GM12878 (cell line): Measurements from ENCODE around the gene GJA8. TPM values are rescaled to one million over a fixed set of nuclear protein-coding genes. Genes with fewer than 3 reads are reported as not detected.

Experiments
- ATAC-seq: fragments of 200-7000 bp; cut with Tn5 transposase; 3 replicates; pipeline ENCODE4 v1.9.1; 2020; ENCODE audit warnings: mild to moderate bottlenecking, moderate library complexity
- BruUV-seq: library from RNA; stranded (reverse); fragments of 400-500 nt; replicated peaks from 2 replicates; lab custom pipeline; 2021; lab: Mats Ljungman, UMichigan
- CTCF ChIA-PET: fragments of 300-600 bp; sonication (Branson Sonifier 250); formaldehyde crosslinking; extraction: SDS; loops from one replicate; lab custom pipeline; 2021; ENCODE audit warnings: inconsistent platforms; lab: Yijun Ruan, JAX
- POLR2A ChIA-PET: fragments of 350-600 bp; formaldehyde crosslinking; extraction: SDS; loops from one replicate; lab custom pipeline; 2021; ENCODE audit warnings: inconsistent platforms; lab: Charles Lee
- RAD21 ChIA-PET: fragments of 300-600 bp; sonication (Branson Sonifier 250); formaldehyde crosslinking; loops from one replicate; lab custom pipeline; 2023; ENCODE audit warnings: antibody characterized with exemption; ENCODE audit not compliant: unreplicated experiment; lab: Charles Lee
- SMC1A ChIA-PET: fragments of 300-600 bp; sonication (Branson Sonifier 250); formaldehyde crosslinking; loops from one replicate; lab custom pipeline; 2023; ENCODE audit not compliant: unreplicated experiment, uncharacterized antibody; lab: Charles Lee
- DNase-seq: peaks from one replicate; pipeline ENCODE4 v3.0.0-alpha.2; 2011; ENCODE audit warnings: low read depth, low spot score
- FAIRE-seq: peaks from 3 replicates; lab custom pipeline; 2011; peaks lifted over from hg19 to GRCh38; lab: Jason Lieb, UNC
- H2AFZ ChIP-seq: 2 replicates; pipeline ENCODE4 v1.6.0; 2011; ENCODE audit warnings: low read depth, low read length, control low read depth; ENCODE audit not compliant: control insufficient read depth
- H3K27ac ChIP-seq: 2 replicates; pipeline ENCODE4 v1.5.1; 2011; ENCODE audit warnings: control low read depth; ENCODE audit not compliant: control insufficient read depth, insufficient read depth
- H3K27me3 ChIP-seq, 2 experiments: replicated peaks in 1 of 2; 2 replicates each; pipeline versions ENCODE4 v1.6.0 to v1.6.1; 2011; ENCODE audit warnings: low read length in 1 of 2; ENCODE audit not compliant: control insufficient read depth in 2 of 2, insufficient read depth in 2 of 2
- H3K36me3 ChIP-seq, 2 experiments: 2 replicates each; pipeline ENCODE4 v1.5.1; 2011; ENCODE audit warnings: low read length in 1 of 2; ENCODE audit not compliant: control insufficient read depth in 2 of 2, insufficient read depth in 2 of 2
- H3K4me1 ChIP-seq: 2 replicates; pipeline ENCODE4 v1.6.1; 2011; ENCODE audit warnings: mild to moderate bottlenecking, low read length, moderate library complexity, mixed read lengths; ENCODE audit not compliant: control insufficient read depth, insufficient read depth
- H3K4me2 ChIP-seq: 2 replicates; pipeline ENCODE4 v1.6.0; 2011; ENCODE audit warnings: control low read depth; ENCODE audit not compliant: control insufficient read depth, insufficient read depth
- H3K4me3 ChIP-seq: fragments of 200-600 bp; sonication (generic); 2 replicates; pipeline ENCODE4 v1.5.1; 2016
- H3K79me2 ChIP-seq: 2 replicates; pipeline ENCODE4 v1.6.0; 2011; ENCODE audit warnings: low read length; ENCODE audit not compliant: control insufficient read depth, insufficient read depth
- H3K9ac ChIP-seq: 2 replicates; pipeline ENCODE4 v1.8.0; 2011; ENCODE audit warnings: low read length, control low read depth, mixed read lengths; ENCODE audit not compliant: control insufficient read depth, insufficient read depth
- H3K9me3 ChIP-seq: replicated peaks from 3 replicates; pipeline ENCODE4 v1.5.1; 2011; ENCODE audit warnings: mild to moderate bottlenecking, low read length; ENCODE audit not compliant: control insufficient read depth, insufficient read depth
- H4K20me1 ChIP-seq: 2 replicates; pipeline ENCODE4 v1.6.0; 2011; ENCODE audit not compliant: control insufficient read depth, insufficient read depth
- ASH2L ChIP-seq: fragments of 300-600, 200-600 bp; sonication (generic); IDR thresholded peaks from 2 replicates; pipeline ENCODE4 v1.6.1; 2017; ENCODE audit warnings: low read depth, mild to moderate bottlenecking, borderline replicate concordance
- ATF2 ChIP-seq: IDR thresholded peaks from 2 replicates; pipeline ENCODE4 v1.6.1; 2012; ENCODE audit warnings: low read length, inconsistent platforms
- BCLAF1 ChIP-seq: fragments of 450-650 bp; IDR thresholded peaks from 2 replicates; pipeline ENCODE4 v1.6.1; 2017; ENCODE audit warnings: antibody characterized with exemption, mild to moderate bottlenecking, moderate library complexity
- DPF2 ChIP-seq: fragments of 450-650 bp; IDR thresholded peaks from 2 replicates; pipeline ENCODE4 v1.6.1; 2017; ENCODE audit warnings: mild to moderate bottlenecking
- EED ChIP-seq: sonication (generic); IDR thresholded peaks from 2 replicates; pipeline ENCODE4 v1.6.1; 2016; ENCODE audit warnings: antibody characterized with exemption, low read depth
- ELK1 ChIP-seq: IDR thresholded peaks from 2 replicates; pipeline ENCODE4 v1.6.1; 2012; ENCODE audit warnings: low read depth, low read length, improper control_type of control experiment
- GATAD2B ChIP-seq: fragments of 450-650 bp; conservative IDR thresholded peaks from 2 replicates; pipeline ENCODE4 v1.6.1; 2017; ENCODE audit warnings: low read depth, mild to moderate bottlenecking, moderate library complexity
- IKZF2 ChIP-seq, 2 experiments: fragments of 450-650 bp; IDR thresholded peaks; 2 replicates each; pipeline ENCODE4 v1.6.1; 2017; ENCODE audit warnings: mild to moderate bottlenecking in 2 of 2, moderate library complexity in 2 of 2
- IRF5 ChIP-seq: fragments of 450-650 bp; IDR thresholded peaks from 2 replicates; pipeline ENCODE4 v1.6.1; 2017; ENCODE audit warnings: borderline replicate concordance
- MYB ChIP-seq: fragments of 150-350 bp; IDR thresholded peaks from 2 replicates; pipeline ENCODE4 v1.6.1; 2014; ENCODE audit warnings: mild to moderate bottlenecking, low read depth, low read length, borderline replicate concordance
- NKRF ChIP-seq: fragments of 450-650 bp; conservative IDR thresholded peaks from 2 replicates; pipeline ENCODE4 v1.6.1; 2017; ENCODE audit warnings: mild to moderate bottlenecking, moderate library complexity
- SMARCA5 ChIP-seq: fragments of 450-650 bp; IDR thresholded peaks from 2 replicates; pipeline ENCODE4 v1.6.1; 2017; ENCODE audit warnings: mild to moderate bottlenecking
- TCF3 ChIP-seq: IDR thresholded peaks from 2 replicates; pipeline ENCODE4 v1.6.1; 2012; ENCODE audit warnings: low read depth, mild to moderate bottlenecking, low read length, borderline replicate concordance; ENCODE audit not compliant: insufficient read depth
- WGBS: methylation state at CpG from one replicate; pipeline ENCODE4 v1.1.6; 2016; ENCODE audit warnings: low lambda C conversion rate; ENCODE audit not compliant: insufficient replicate concordance, insufficient coverage; ENCODE audit errors: missing lambda C conversion rate; 5-methylcytosine and 5-hydroxymethylcytosine counted together
- in situ Hi-C: fragments of 300-500 bp; cut with MboI; formaldehyde crosslinking; loops from 9 replicates; pipeline ENCODE4 v1.14.3; 2018; ENCODE audit warnings: mixed read lengths
- intact Hi-C: fragments of 100-400 bp; cut with micrococcal nuclease; formaldehyde crosslinking; loops from one replicate; pipeline ENCODE4 v1.14.2; 2022; ENCODE audit not compliant: unreplicated experiment
- polyA plus RNA-seq, 11 experiments: library from polyadenylated mRNA; depleted of rRNA in 4 of 11; unstranded in 6 of 11; stranded (reverse) in 5 of 11; fragments of >200 nt; fragmentation: Nextera tagmentation in 4 of 11; fragmentation: Illumina TruSeq in 1 of 11; extraction: Ambion mirVana in 4 of 11; extraction: Trizol in 1 of 11; gene quantifications; 1 replicate in 1 of 11; 2 replicates in 10 of 11; pipeline versions ENCODE4 v1.2.1 to v1.2.3, GENCODE V29; 2011 to 2016; ENCODE audit warnings: inconsistent platforms in 2 of 11, missing spikeins in 2 of 11, low read depth in 1 of 11
- total RNA-seq, 4 experiments: library from RNA; depleted of rRNA in 3 of 4; stranded (reverse); fragments of >200 nt in 3 of 4; fragmentation: Illumina TruSeq in 1 of 4; extraction: Trizol in 1 of 4; gene quantifications; 2 replicates each; pipeline versions ENCODE4 v1.2.1 to v1.2.3, GENCODE V29; 2013 to 2021

GJA8 gene
- total and polyA plus RNA-seq, 10 of the 15 experiments (the other 5 are each of a cell fraction or from before 2014, with no cell fraction given): not detected

- no peak for TF ChIP-seq SMARCA5
- no peak for TF ChIP-seq NKRF
- TF ChIP-seq ELK1: no peak
- no peak for TF ChIP-seq EED
- no peak for TF ChIP-seq IRF5
- no peak for TF ChIP-seq ASH2L
These were observed 10.9 kb downstream of the GJA8 start (continued) for GRCh38 chr1:147913362-147913942.

DNA sequence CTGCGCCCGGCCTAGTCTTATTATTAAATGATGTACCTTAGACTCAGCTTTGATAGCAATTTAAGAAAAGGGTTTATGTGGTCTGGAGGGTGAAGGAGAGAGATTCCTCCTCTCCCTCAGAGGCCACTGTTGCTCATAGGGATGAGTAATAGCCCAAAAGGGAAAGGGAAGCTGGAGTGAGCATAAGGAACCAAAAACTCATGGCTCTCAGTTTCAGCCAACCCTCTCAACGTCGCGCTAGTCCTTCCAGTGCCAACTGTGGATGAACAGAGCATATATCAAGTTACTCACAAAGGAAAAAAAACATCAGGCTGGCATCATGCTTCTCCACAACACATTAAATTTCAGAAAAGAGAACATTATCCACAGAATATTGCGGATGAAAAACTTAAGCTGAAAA is 17.3 kb downstream of the GJA8 start:
- Histone ChIP-seq H3K4me2 (no peak overlapping the region), H3K27me3 (peaks cover 0 to 3% of the 10 kb centered on the region in 2 experiments; a peak in 1 of 4 replicates), H3K79me2 (no peaks in the 10 kb centered on the region), H3K4me3 (no peak overlapping the region), H3K36me3 (no peaks in the 10 kb centered on the region), H4K20me1 (no peaks in the 10 kb centered on the region), H2AFZ (no peak overlapping the region), H3K27ac (no peak overlapping the region), H3K9me3 (no peaks in the 10 kb centered on the region), H3K4me1 (no peaks in the 10 kb centered on the region), H3K9ac (no peak overlapping the region)
- POLR2A ChIA-PET: no interaction called here
- WGBS: 82% methylated on average over 6 of the region's 6 CpGs
- in situ Hi-C loops: no loop called here
- TF ChIP-seq BCLAF1 (no peak), ATF2 (no peak), TCF3 (no peak), GATAD2B (no peak), IKZF2 (IDR thresholded peaks at IDR 0.05) (no peak), DPF2 (no peak), MYB (no peak)
- ATAC-seq (no peak), FAIRE-seq (no peak), DNase-seq (no peak)
- RAD21 ChIA-PET: no interaction called here
- BruUV-seq: no TSS peak
- intact Hi-C loops: no loop called here
- SMC1A ChIA-PET: no interaction called here
- CTCF ChIA-PET: interaction anchor here (1.7 kb wide), 1 partner anchor 27 kb away, joined by 8 read pairs; no protein-coding TSS in a partner anchor
